ENCODE results near the gene CFAP92.

CFAP92 gene

DNA sequence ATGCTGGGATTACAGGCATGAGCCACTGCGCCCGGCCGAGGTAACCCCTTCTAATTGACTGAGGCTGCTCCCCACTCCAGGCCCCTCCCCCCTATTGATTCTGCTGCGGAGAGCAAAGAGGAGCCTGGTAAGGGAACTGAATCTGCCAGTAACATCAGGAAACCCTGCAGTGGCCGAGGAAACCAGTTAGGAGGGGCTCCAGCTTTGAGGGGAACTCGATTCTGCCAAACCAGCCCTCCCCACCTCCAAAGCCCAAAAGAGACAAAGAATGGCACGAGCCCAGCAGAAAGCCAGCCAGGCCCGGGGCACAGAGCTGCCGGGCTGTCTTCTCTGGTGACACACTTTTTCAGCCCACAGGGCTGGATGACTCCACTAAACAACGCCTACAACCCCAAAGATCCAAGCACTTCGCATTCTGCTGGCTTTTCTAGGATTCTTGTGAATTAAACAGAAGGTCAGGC, 129.5 kb downstream of the CFAP92 start:
- DNase-seq (ENCODE audit: low spot score): no peak

DNA sequence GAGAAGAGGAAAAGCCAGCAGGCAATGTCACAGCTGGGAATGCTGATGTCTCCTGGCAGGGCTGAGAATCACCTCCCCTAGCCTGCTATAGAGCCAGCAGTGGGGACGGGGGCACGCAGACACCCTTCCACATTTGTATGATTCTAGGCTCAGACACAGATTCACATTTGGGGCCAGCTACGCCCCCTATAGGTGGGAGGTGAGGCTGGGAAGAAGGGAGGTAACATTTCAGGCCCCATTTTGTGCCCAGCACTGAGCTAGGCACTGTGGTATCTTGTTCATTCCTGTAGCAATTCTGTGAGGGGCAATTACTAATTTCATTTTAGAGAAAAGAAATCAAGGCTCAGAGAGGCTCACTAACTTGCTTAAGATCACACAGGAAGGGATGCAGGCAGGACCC, 130.3 kb downstream of the CFAP92 start:
- no peak for DNase-seq (ENCODE audit: low spot score)

DNA sequence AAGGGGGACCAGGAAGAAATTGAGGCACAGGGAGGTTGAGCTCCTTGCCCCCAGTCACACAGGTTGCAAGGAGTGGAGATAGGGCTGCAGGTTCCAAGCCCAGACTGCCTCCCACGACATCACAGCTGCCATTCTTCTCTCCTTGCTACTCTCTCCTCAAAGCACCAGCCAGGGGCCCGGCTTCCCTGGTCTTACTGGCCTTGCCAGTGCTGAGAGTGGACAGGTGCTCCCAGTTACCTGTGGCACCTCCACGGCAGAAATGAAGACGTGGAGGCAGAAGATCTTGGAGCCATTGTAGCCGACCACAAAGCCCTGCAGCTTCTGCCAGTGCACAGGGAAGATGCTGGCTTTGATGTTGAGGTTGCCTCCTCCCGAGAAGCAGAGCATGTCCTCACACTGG, 132.4 kb downstream of the CFAP92 start:
- DNase-seq (ENCODE audit: low spot score): no peak
